ENCODE results near the gene EYA3.
A peak's percentile ranks its signal among the peaks of the same experiment; 100 is the strongest.

DNA sequence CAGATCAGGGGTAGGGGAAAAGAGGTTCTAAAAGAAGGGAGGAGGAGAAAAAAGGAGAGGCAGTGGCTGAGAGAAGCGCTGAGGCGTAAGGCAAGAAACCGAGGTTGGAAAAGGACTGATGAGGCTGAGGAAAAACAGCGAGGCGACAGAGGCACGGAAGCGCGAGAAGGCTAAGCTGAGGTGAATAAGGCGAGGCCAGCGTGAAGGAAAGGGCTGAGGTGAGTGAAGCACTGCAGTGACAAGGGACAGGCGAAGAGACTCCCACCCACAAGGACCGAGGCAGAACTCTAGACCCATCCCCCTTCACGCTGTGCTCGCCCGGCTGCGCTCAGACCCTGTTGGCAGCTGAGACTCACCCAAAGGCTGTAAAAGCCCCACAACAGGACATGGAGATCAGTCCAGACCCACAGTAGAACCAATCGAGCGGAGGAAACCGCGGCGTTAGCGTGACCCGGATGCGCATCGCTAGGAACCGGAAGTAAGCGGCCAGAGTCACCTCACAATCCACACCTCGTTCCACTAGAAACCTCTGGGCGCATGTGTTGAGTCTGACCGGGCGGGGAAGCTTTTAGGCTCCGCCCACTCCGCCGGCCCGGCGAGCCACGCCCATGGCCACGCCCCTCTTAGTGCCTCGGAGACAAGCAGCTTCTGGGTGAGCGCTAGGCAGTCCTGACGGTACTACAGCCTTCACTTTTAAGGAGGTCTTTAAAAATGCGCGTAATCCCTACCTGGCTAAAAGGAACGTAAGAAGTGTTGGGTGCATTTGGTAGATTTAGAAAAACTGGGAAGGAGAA lies at the start of gene EYA3:
- no peak for TF ChIP-seq CTCF (IDR thresholded peaks at IDR 0.05; ENCODE audit: control extremely low read depth in 1 of 3, insufficient read depth in 1 of 3, low read depth in 1 of 3, low read length in 3 of 3)
- TF ChIP-seq MAX (IDR thresholded peaks at IDR 0.05), result peak; percentile 73
- TF ChIP-seq, protein P1, sequence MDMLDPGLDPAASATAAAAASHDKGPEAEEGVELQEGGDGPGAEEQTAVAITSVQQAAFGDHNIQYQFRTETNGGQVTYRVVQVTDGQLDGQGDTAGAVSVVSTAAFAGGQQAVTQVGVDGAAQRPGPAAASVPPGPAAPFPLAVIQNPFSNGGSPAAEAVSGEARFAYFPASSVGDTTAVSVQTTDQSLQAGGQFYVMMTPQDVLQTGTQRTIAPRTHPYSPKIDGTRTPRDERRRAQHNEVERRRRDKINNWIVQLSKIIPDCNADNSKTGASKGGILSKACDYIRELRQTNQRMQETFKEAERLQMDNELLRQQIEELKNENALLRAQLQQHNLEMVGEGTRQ (IDR thresholded peaks at IDR 0.05; ENCODE audit: low read length), result no peak
- peak; percentile 62 to 82 for TF ChIP-seq POLR2A (IDR thresholded peaks at IDR 0.05; ENCODE audit: control extremely low read depth in 1 of 2, low read depth in 2 of 2, low read length in 2 of 2)
- no peak for TF ChIP-seq JUND (IDR thresholded peaks at IDR 0.05; ENCODE audit: low read length)
- TF ChIP-seq SRF (IDR thresholded peaks at IDR 0.05; ENCODE audit: low read depth, low read length), result no peak
- TF ChIP-seq BCL11A (IDR thresholded peaks at IDR 0.05; ENCODE audit: low read depth in 2 of 2, low read length in 2 of 2), result no peak
- TF ChIP-seq MAFK (IDR thresholded peaks at IDR 0.05; ENCODE audit: low read depth, low read length), result no peak
- TF ChIP-seq HDAC2 (IDR thresholded peaks at IDR 0.05; ENCODE audit: borderline replicate concordance in 1 of 2, low read depth in 2 of 2, low read length in 2 of 2), result no peak
- TF ChIP-seq BACH1 (IDR thresholded peaks at IDR 0.05; ENCODE audit: low read length), result no peak
- no peak for TF ChIP-seq EZH2 (IDR thresholded peaks at IDR 0.05; ENCODE audit: low read depth, low read length, severe bottlenecking)

Data from H1 (cell line).